ENCODE results near the gene ANKRD40.

ANKRD40 gene

GRCh38 chr17:50664788-50665458 is 42.8 kb downstream of the ANKRD40 start:
- no peak for TF ChIP-seq EZH2phosphoT487 (IDR thresholded peaks at IDR 0.05; ENCODE audit: low read depth)
- Histone ChIP-seq H3K9me3 (ENCODE audit: insufficient read depth, low read length) (no peaks in the 10 kb centered on the region), H3K27ac (ENCODE audit: low read length) (no peak overlapping the region)

GRCh38 chr17:50663812-50664374 is 43.8 kb downstream of the ANKRD40 start:
- TF ChIP-seq CTCF (IDR thresholded peaks at IDR 0.05; ENCODE audit: low read depth, low read length) (no peak), EZH2phosphoT487 (IDR thresholded peaks at IDR 0.05; ENCODE audit: low read depth) (no peak)
- Histone ChIP-seq H3K79me2 (ENCODE audit: low read length) (no peaks in the 10 kb centered on the region), H4K20me1 (ENCODE audit: insufficient read depth, low read length) (no peaks in the 10 kb centered on the region), H2AFZ (ENCODE audit: low read depth, low read length) (no peak overlapping the region), H3K4me3 (ENCODE audit: low read length) (no peak overlapping the region), H3K9me3 (ENCODE audit: insufficient read depth, low read length) (no peaks in the 10 kb centered on the region), H3K4me1 (ENCODE audit: low read length) (peaks cover 4% of the 10 kb centered on the region; the same call in 1 of the 2 replicates), H3K36me3 (replicated peaks; ENCODE audit: low read depth, low read length) (no peaks in the 10 kb centered on the region), H3K27me3 (ENCODE audit: low read depth, low read length) (peaks cover 7% of the 10 kb centered on the region; the same call in 1 of the 2 replicates), H3K4me2 (ENCODE audit: low read length) (no peak overlapping the region), H3K9ac (ENCODE audit: low read length) (no peak overlapping the region), H3K27ac (ENCODE audit: low read length) (no peak overlapping the region)

More at GRCh38 chr17:50664788-50665458, 42.8 kb downstream of the ANKRD40 start:
- Histone ChIP-seq H3K4me1 (ENCODE audit: low read length) (peaks cover 4% of the 10 kb centered on the region; the same call in 1 of the 2 replicates), H2AFZ (ENCODE audit: low read depth, low read length) (no peak overlapping the region), H3K4me3 (ENCODE audit: low read length) (no peak overlapping the region), H3K9ac (ENCODE audit: low read length) (no peak overlapping the region), H3K4me2 (ENCODE audit: low read length) (no peak overlapping the region), H3K36me3 (replicated peaks; ENCODE audit: low read depth, low read length) (no peaks in the 10 kb centered on the region), H3K79me2 (ENCODE audit: low read length) (no peaks in the 10 kb centered on the region), H3K27me3 (ENCODE audit: low read depth, low read length) (peaks cover 7% of the 10 kb centered on the region; the same call in 1 of the 2 replicates), H4K20me1 (ENCODE audit: insufficient read depth, low read length) (no peaks in the 10 kb centered on the region)

DNA sequence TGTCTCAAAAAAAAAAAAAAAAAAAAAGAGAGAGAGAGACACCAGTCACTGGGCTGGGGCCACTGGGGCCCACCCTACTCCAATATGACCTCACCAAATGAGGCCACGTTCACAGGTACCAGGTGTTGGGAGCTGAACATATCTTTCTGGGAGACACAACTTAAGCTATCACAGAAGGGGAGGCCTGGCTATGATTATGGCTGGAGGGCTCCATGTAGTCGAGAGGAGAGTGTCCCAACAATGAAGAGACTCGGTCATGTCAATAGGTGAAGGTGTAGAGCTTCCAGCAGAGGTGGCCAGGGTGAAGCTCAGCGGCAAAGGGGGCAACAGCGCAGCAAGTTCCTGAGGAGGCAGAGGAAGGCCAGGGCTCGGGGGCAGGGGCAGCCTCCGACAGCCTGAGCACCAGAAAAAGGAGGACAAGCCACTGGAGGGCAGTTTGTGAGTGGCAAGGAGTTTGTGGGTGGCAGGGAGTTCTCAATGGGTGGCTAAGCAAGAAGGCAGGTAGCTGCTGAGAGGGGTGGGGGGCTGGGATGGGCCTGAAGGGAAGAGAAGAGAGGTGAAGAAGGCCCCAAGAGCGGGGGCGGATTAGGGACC is 45.0 kb downstream of the ANKRD40 start:
- Histone ChIP-seq H3K4me2 (ENCODE audit: low read length) (no peak overlapping the region), H3K4me3 (ENCODE audit: low read length) (no peak overlapping the region), H3K9me3 (ENCODE audit: insufficient read depth, low read length) (no peaks in the 10 kb centered on the region), H3K36me3 (replicated peaks; ENCODE audit: low read depth, low read length) (no peaks in the 10 kb centered on the region), H3K4me1 (ENCODE audit: low read length) (peaks cover 4% of the 10 kb centered on the region; the same call in 1 of the 2 replicates), H3K79me2 (ENCODE audit: low read length) (no peaks in the 10 kb centered on the region), H3K27ac (ENCODE audit: low read length) (no peak overlapping the region), H3K27me3 (ENCODE audit: low read depth, low read length) (peaks cover 7% of the 10 kb centered on the region; the same call in 1 of the 2 replicates), H3K9ac (ENCODE audit: low read length) (no peak overlapping the region), H4K20me1 (ENCODE audit: insufficient read depth, low read length) (no peaks in the 10 kb centered on the region), H2AFZ (ENCODE audit: low read depth, low read length) (no peak overlapping the region)
- TF ChIP-seq EZH2phosphoT487 (IDR thresholded peaks at IDR 0.05; ENCODE audit: low read depth) (no peak), CTCF (IDR thresholded peaks at IDR 0.05; ENCODE audit: low read depth, low read length) (no peak)

- no peak overlapping the region for H3K4me2 ChIP-seq (ENCODE audit: low read length)
- H3K27ac ChIP-seq (ENCODE audit: low read length) = no peak overlapping the region
- TF ChIP-seq EZH2phosphoT487 (IDR thresholded peaks at IDR 0.05; ENCODE audit: low read depth) = no peak
- TF ChIP-seq CTCF (IDR thresholded peaks at IDR 0.05; ENCODE audit: low read depth, low read length) = no peak
- H3K4me1 ChIP-seq (ENCODE audit: low read length) = peaks cover 4% of the 10 kb centered on the region; the same call in 1 of the 2 replicates
- H3K9me3 ChIP-seq (ENCODE audit: insufficient read depth, low read length) = no peaks in the 10 kb centered on the region
- no peaks in the 10 kb centered on the region for H3K79me2 ChIP-seq (ENCODE audit: low read length)
- H3K36me3 ChIP-seq (replicated peaks; ENCODE audit: low read depth, low read length) = no peaks in the 10 kb centered on the region
- H2AFZ ChIP-seq (ENCODE audit: low read depth, low read length) = 0 out of 2 replicates have a peak overlapping the region, but pooled peaks have one; percentile 54
- peaks cover 7% of the 10 kb centered on the region; the same call in 1 of the 2 replicates for H3K27me3 ChIP-seq (ENCODE audit: low read depth, low read length)
- H4K20me1 ChIP-seq (ENCODE audit: insufficient read depth, low read length) = no peaks in the 10 kb centered on the region
- H3K4me3 ChIP-seq (ENCODE audit: low read length) = no peak overlapping the region
- no peak overlapping the region for H3K9ac ChIP-seq (ENCODE audit: low read length)
These were observed 45.8 kb downstream of the ANKRD40 start for GRCh38 chr17:50661795-50662391.

Measured in OCI-LY3 (cell line).